Measurements from ENCODE around the gene AKR1A1.
"Not testable (repeated sequence)": the region's sequence is repeated elsewhere in the genome, so short reads cannot be mapped to it uniquely, and the experiment has no call there.

The AKR1A1 gene

GRCh38 chr1:45569571-45569961, 18.9 kb downstream of the AKR1A1 start:
- DNase-seq (ENCODE audit: low read depth in 2 of 2), result no peak

DNA sequence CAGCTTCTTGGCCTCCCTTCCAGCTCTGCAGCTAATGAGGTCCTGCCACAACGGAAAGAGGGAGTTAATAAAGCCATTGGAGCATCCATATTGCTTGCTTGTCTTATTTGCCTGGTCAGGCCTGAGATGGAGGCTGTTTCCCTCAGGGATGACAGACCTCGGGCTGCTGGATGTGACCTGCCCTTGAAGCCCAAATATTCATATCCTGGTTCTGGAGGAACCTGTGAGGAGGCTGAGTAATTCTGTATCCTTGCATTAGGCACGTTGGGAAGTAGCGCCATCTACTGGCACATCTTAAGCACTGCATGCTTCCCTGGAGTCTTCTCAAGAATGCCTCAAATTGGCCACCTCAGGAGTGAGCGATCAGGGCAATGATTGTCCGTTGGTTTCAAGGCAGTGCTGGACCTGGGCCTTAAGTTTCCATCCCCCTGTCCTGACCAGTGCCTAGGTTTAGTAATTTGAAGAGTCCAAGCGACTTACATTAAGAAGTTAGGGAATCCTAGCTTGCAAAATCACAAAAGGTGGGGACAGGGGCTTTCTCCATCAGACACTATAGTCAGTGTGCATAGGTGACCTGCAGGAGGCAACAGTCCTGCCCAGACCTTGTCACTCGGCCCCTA, 19.4 kb downstream of the AKR1A1 start:
- peak; percentile 37 to 42 for DNase-seq (ENCODE audit: low read depth in 2 of 2)

DNA sequence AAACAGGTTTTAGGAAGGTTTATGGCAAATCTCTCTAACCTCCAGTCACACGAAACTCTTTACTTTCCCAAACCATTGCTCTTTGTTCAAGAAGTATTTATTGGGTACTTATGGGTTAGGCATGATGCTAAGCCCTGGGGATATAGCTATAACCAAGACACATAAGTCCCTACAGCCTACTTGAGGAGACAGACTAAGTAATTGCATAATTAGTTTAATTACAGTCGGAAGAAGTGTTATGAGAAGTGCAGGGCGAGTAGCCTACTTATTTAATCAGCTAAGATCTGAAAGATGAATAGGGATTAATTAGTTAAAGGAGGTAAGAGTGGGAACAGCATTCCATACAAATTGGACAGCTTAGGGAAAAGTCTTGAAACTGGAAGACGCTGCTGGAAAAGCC, 20.0 kb downstream of the AKR1A1 start:
- DNase-seq (ENCODE audit: low read depth in 2 of 2), result no peak

- DNase-seq (ENCODE audit: low read depth in 2 of 2), result no peak
Observed at GRCh38 chr1:45573231-45573804, 22.7 kb downstream of the AKR1A1 start.

DNA sequence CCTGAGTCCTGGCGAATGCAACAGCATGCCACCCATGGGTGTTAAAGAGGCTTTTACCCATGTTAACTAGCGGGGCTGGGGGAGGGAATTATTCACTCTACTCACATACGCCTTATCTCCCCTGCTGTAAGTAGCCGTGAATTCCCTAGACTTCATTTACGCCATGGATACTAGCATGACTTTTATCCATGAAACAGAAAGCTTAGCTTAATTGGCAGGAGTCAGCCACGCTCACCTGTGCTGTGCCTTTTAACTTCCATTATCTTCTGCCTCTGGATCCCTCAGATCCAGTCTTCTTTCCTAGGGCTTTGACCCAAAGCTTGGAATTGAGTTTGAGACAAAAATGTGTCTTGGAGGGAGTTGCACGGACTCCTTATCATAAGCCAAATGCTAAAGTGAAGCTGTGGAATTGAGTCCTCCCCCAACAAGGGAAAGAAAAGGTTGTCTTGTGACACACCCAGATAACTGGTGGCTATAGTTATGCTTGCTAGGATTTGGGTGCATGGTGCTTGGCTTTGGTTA, 23.5 kb downstream of the AKR1A1 start:
- DNase-seq (ENCODE audit: low read depth in 2 of 2), result no peak

DNA sequence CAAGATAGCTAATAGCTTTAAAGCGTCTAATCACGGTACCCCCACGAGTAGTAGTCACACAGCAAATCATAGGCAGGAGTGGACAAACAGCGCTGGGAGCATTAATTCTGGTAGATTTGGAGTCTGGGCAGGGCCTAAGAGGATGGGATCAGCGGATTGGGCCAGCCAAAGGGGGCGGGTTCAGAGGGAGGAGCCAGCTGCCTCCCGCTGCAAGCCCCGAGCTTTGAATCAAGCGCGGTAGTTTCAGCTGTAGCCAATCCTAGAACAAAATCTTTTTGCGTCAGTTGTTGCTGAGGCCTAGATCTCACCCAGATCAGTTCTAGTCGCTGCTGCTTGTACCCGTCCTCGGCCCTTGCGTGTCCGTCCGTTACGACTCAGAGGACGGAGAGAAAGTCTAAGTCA, 32.6 kb downstream of the AKR1A1 start:
- DNase-seq (ENCODE audit: low read depth in 2 of 2), result peak; percentile 91

- peak; percentile 68 to 72 for DNase-seq (ENCODE audit: low read depth in 2 of 2)
Observed at GRCh38 chr1:45583666-45584350, 33.2 kb downstream of the AKR1A1 start, which contains the start of gene NASP. NASP (plus strand) TSS chr1:45584041; CDS start chr1:45584147, 106 bp downstream.

- peak; percentile 70 to 71 for DNase-seq (ENCODE audit: low read depth in 2 of 2)
Observed at GRCh38 chr1:45584351-45585109, 33.9 kb downstream of the AKR1A1 start.

DNA sequence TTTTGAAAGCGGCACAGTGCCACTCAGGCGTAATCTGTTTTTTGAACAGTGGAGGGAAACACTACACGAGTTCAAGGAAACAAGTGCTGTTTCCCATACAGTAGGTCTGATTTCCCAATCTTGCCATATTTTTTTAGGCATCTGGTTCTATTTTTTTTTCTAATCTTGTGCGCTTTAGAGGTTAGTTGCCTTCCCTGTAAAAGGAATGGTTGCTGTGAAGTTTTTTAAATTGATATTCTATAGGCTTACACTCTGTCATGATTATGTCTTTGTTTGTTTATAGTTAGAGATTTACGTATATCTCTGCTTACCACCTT, 34.4 kb downstream of the AKR1A1 start:
- DNase-seq (ENCODE audit: low read depth in 2 of 2), result no peak

- no peak for DNase-seq (ENCODE audit: low read depth in 2 of 2)
Observed at GRCh38 chr1:45585496-45586075, 35.0 kb downstream of the AKR1A1 start.

- no peak for DNase-seq (ENCODE audit: low read depth in 2 of 2)
Observed at GRCh38 chr1:45586769-45587168, 36.1 kb downstream of the AKR1A1 start.

- no peak for DNase-seq (ENCODE audit: low read depth in 2 of 2)
Observed at GRCh38 chr1:45589861-45590260, 39.2 kb downstream of the AKR1A1 start.

- no peak for DNase-seq (ENCODE audit: low read depth in 2 of 2)
Observed at GRCh38 chr1:45594412-45594811, 43.8 kb downstream of the AKR1A1 start.

- not testable (repeated sequence) for DNase-seq (ENCODE audit: low read depth in 2 of 2)
Observed at GRCh38 chr1:45596765-45597164, 46.1 kb downstream of the AKR1A1 start.

GRCh38 chr1:45604239-45604638, 53.6 kb downstream of the AKR1A1 start:
- no peak for DNase-seq (ENCODE audit: low read depth in 2 of 2)

- no peak for DNase-seq (ENCODE audit: low read depth in 2 of 2)
Observed at GRCh38 chr1:45607404-45608074, 56.9 kb downstream of the AKR1A1 start.

GRCh38 chr1:45608175-45609156, 57.8 kb downstream of the AKR1A1 start:
- no peak for DNase-seq (ENCODE audit: low read depth in 2 of 2)

- DNase-seq (ENCODE audit: low read depth in 2 of 2), result no peak
Observed at GRCh38 chr1:45610589-45611226, 60.1 kb downstream of the AKR1A1 start.

DNA sequence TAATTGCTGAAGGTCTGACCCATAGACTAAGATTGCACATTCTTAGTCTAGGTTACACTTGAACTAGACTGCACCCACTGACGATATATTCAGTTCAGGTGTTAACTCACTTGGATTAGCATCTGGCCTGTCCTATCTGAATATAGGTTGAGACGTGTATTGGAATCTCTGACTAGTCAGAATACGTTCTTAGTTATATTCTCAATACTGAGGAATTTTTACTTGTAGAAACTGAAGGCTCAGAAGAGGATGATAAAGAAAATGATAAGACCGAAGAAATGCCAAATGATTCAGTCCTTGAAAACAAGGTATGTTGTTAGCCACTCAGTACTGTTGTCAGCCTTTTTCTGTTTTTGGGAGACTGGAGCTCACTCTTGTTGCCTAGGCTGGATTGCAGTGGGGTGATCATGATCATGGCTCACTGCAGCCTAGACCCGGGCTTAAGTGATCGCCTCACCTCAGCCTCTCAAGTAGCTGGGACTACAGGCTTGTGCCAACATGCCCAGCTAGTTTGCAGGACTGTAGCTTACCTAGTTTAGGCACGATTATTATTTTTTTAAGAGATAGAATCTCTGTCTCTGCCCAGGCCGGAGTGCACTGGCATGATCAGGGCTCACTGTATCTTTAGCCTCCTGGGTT, 62.4 kb downstream of the AKR1A1 start:
- no peak for DNase-seq (ENCODE audit: low read depth in 2 of 2)

Data from fibroblast of skin of left quadriceps (primary cell).